ENCODE data around the gene PLXNA3.

PLXNA3 gene

DNA sequence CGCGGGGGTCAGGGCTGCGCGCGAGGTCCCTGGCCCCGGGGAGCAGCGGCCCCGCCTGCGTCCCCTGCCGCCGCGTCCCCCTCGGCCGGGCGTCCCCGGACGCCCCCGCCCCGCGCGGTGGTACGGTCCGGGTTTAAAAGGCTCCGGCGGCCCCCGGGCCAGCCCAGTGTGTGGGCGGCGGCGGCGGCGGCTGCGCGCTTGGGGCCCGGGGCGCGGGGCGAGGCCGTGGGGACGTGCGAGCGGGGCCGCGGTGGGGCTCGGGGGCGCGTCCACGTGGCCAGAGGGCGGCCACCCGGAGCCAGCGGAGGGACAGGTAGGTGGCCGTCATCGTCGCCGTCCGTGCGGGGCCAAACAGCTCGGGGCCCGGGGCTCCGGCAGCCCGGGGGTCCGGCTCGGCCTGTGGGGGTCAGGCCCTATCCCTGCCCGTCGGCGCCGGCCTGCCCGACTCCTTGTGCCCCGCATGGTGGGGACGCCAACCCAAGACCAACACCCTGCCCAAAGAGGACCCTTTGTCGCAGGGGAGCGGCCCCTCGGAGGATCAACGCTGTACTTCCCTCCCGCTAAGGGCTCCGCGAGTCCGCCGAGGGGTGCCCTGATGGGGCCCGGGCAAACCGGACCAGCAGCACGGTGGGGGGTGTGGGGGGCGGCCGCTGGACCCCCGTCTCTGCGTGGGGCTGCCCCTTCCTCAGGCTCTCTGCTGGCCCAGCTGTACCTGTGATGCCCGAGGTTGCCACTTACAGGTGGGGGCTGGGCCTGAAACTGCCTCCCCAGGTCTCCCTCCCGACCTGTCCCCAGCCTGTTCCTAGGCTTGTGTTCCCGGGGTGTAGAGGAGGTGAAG lies at the start of gene PLXNA3:
Gene PLXNA3, plus strand, starts transcription at position 166 of the 838 bp plus-strand sequence. CDS start 1,903 bp downstream, outside the sequence.
- DNase-seq, result peak; percentile 57

DNA sequence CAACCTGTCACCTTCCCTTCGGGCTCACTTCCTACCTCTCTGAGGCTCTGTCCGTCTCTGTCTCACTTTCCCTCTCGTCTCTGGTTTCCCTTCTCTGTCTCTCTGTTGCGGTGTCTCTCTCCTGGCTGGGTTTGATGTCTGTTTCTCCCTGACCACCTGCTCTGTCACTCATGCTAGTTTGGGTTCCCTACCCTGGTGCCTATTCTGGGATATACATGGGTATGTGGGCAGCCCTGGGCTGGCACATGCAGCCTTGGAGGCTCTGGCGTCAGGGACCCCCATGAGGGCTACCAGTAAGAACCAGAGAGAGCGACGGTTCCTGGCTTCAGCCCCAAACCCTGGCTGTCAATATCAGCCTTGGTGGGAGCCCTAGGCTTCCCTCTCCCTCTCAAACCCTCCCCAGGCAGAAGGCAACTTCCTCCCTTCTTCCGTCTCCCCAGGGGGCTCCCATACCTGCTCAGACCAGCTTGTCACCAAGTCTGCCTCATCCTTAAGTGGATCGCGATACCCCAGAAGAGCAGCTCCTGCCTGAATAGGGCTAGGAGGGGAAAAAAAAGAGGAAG lies 49.3 kb upstream of the PLXNA3 start:
- no peak for DNase-seq

DNA sequence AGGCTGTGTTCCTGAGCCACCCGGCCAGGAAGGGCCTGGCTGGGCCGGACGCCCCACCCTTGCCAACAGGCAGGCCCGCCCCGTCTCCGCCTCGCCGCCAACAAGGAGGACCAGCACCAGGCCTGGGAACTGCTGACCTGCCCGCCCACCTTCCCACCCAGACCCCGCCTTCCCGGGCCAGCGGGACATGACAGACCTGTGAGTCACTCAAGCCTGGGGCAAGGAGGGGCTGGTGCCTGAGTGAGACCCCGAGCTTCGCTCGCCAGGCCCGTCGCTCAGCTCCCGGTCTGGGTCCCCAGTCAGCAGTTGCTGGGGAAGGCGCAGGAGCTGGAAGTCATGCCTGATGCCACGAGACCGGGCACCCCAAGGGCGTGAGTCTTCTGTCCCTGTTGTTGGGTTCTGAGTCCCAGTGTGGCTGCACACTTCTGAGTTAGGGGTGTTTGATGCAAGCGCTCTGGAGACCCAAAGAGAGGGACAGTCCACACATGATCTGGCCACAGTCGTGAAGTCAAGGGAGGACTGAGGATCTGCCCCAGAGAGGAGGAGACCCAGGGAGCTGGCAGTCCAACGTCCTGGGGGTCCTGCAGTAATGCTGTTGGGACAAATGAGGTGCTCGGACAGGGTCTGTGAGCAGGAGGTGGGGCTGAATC lies 48.7 kb upstream of the PLXNA3 start, which contains the start of gene DNASE1L1:
Gene DNASE1L1, minus strand, starts transcription at position 33 of the 650 bp plus-strand sequence. CDS start 3,686 bp downstream, outside the sequence.
- DNase-seq, result peak; percentile 53

GRCh38 chrX:154411981-154412340 lies 46.1 kb upstream of the PLXNA3 start:
- DNase-seq, result peak; percentile 73

DNA sequence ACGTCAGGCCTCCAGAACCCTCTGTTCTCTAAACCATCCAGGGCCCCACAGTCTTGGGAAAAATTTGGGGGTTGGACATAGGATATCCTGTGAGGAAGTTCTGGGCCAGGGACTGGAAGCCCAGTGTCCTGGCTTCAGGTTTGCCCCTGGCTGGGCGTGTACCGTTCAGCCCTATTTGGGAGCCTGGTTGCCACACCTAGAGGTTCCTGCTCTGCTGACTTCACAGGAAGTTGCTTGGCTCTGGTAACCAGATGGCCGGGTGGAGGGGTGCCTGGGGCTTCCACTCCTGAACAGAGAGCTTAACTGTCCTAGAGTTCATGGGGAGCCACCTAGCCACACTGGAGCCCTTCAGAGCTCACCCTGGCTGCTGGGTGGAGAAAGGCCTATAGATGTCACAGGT lies 45.6 kb upstream of the PLXNA3 start:
- peak; percentile 63 for DNase-seq

- DNase-seq, result no peak
These were observed 44.9 kb upstream of the PLXNA3 start for GRCh38 chrX:154413142-154413541.

- DNase-seq, result no peak
These were observed 40.9 kb upstream of the PLXNA3 start for GRCh38 chrX:154417157-154417556.

DNA sequence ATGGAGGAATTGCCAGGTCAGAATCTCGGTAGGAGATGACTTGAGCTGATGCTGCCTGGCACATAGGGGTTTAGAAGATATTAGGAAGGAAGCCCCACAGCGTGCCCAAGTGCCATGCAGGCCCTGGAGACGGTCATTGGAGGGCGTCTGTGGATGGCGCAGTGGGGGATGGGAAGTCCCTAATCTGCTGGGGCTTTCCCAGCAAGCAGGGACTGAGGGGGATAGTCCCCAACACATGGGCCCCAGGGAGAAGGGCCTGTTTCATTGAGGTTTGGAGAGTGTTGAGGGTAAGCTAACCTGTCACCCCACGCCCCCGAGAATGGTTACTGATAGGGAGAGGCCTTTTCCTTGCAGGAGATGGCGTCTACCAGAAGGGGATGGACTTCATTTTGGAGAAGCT lies 38.9 kb upstream of the PLXNA3 start:
- DNase-seq, result no peak

DNA sequence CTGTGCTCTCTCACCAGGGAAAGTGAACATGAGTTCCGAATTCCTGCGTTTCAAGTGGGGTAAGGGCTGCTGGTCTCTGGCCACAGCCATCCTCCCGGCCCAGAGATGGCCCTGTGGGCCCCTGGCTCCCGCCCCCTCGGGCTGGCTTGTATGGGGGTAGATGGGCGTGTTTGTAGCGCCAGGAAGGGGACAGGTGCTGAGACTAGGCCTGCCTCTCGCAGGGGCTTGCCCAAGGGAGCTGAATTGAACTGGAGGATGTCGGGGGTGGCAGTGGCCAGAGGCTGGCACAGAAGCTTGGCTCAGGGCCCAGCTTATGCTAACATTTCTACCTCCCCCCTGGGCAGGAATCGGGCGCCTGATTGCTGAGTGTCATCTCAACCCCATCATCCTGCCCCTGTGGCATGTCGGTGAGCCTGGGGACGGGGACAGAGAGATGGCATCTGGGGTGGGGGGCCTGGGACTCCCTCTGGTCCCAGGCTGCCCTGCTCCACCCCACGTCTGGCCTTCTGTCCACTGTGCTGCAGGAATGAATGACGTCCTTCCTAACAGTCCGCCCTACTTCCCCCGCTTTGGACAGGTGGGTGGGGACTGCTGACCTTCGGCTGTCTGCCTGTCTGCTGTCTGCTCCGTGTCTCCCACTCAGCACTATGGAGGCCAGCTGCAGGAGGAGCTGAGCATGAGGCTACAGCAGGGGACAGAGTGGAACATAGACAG lies 38.2 kb upstream of the PLXNA3 start:
- DNase-seq, result no peak

DNA sequence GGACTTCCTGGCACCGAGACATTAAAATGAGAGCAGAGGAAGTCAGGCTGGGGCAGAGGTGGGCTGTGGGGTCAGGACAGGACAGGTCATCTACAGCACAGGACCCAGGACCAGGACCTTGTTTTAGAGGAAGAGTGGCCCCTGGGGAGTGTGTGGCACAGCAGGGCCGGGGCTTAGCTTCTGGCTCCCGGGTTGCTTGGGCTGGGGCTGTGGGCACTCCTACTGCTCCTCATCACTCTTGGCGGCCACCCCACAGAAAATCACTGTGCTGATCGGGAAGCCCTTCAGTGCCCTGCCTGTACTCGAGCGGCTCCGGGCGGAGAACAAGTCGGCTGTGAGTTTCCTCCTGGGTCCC lies 37.7 kb upstream of the PLXNA3 start:
- no peak for DNase-seq

GRCh38 chrX:154426916-154427770 lies 30.9 kb upstream of the PLXNA3 start:
- no peak for DNase-seq

GRCh38 chrX:154428176-154429171 lies 29.6 kb upstream of the PLXNA3 start, which contains the start of gene ATP6AP1:
Gene ATP6AP1, plus strand, starts transcription at chrX:154428677. Its CDS starts 16 bp downstream, at chrX:154428693.
- DNase-seq, result peak; percentile 95

DNA sequence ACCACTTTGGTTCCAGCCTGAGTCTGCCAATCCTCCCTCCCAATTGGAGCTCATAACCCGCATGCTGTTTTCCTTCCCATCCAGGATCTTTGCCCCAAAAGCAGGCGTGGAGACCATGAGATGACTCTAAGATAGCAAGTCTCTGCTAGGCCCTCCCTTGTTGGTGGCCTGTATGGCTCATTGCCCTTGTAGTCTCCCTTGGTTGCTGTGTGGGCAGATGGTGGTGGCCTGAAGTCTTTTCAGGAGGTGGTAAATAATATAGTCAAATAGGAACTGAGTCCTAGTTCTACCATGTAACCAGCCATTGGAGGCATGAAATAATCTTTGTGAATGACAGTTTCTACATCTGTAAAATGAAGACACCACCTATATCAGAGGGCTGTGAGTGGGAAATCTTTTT lies 28.4 kb upstream of the PLXNA3 start:
- DNase-seq, result no peak

DNA sequence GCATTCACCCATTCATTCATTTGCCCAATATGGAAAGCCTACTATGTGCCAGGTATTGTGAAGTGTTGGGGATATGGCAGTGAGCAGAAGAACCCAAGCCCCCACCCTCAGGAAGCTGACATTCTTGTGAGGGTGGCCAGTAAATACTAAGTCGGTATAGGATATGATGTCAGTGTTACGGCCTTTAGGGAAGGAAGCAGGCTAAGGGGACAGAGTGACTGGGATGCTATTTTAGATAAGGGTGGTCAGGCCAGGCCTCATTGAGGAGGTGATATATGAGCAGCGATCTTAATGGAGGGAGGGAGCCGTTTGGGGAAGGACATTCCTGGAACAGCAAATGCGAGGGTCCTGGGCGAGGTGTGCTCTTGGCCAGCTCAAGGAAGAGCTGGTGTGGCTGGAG lies 27.6 kb upstream of the PLXNA3 start:
- DNase-seq, result no peak

- no peak for DNase-seq
These were observed 27.2 kb upstream of the PLXNA3 start for GRCh38 chrX:154430916-154431315.

- no peak for DNase-seq
These were observed 26.7 kb upstream of the PLXNA3 start for GRCh38 chrX:154431341-154431740.

- no peak for DNase-seq
These were observed 25.9 kb upstream of the PLXNA3 start for GRCh38 chrX:154432210-154432609.

DNA sequence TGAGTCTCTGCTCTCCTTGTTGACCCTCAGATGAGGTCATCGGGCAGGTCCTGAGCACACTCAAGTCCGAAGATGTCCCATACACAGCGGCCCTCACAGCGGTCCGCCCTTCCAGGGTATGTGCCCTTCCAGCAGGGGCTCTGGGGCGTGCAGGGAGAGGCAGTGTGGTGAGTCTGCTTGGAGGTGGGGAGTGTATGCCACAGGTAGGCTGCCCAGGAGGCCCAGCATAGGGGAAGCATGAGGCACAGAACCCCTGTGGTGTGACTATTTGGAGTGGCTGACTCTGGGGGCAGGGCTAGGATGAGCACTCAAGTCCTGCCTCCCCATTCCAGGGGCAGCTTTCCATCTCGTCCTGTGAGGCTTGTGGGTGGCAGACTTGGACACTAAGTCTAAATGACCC lies 24.5 kb upstream of the PLXNA3 start:
- no peak for DNase-seq

- no peak for DNase-seq
These were observed 23.5 kb upstream of the PLXNA3 start for GRCh38 chrX:154434394-154435168.

- DNase-seq, result no peak
These were observed 22.8 kb upstream of the PLXNA3 start for GRCh38 chrX:154435171-154435733.
